Measurements from ENCODE around the gene HOGA1.
A peak's percentile ranks its signal among the peaks of the same experiment; 100 is the strongest.

The HOGA1 gene

DNA sequence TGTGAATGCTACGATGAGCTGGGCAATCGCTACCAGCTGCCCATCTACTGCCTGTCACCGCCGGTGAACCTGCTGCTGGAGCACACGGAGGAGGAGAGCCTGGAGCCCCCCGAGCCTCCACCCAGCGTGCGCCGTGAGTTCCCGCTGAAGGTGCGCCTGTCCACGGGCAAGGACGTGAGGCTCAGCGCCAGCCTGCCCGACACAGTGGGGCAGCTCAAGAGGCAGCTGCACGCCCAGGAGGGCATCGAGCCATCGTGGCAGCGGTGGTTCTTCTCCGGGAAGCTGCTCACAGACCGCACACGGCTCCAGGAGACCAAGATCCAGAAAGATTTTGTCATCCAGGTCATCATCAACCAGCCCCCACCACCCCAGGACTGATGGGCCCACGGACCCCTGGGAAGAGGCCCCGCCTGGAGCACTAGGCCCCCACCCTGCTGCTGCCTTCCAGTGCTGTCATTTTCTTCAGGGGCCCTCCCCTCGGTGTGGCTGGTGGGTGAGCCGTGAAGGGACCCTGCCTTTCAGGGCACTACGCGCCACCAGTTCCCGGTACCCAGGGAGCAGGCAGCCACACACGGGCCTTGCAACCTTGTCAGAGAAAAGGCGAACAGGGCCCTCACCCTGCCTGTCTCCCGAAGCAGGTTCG lies 13.9 kb upstream of the HOGA1 start:
- Histone ChIP-seq H3K4me2 (no peak overlapping the region), H3K36me3 (ENCODE audit: insufficient read depth) (no peaks in the 10 kb centered on the region), H3K9ac (no peak overlapping the region), H3K4me3 (IDR thresholded peaks at IDR 0.05; ENCODE audit: insufficient read depth, low read depth, low read length) (no peak overlapping the region), H3K27ac (no peak overlapping the region), H3K4me1 (ENCODE audit: low read depth, poor library complexity, severe bottlenecking) (no peaks in the 10 kb centered on the region), H3K79me2 (ENCODE audit: insufficient read depth, low read depth) (no peaks in the 10 kb centered on the region), H3K27me3 (ENCODE audit: insufficient read depth, low read depth) (no peaks in the 10 kb centered on the region), H2AFZ (ENCODE audit: low read depth) (no peak overlapping the region), H4K20me1 (ENCODE audit: insufficient read depth) (no peaks in the 10 kb centered on the region)
- TF ChIP-seq, protein P1, sequence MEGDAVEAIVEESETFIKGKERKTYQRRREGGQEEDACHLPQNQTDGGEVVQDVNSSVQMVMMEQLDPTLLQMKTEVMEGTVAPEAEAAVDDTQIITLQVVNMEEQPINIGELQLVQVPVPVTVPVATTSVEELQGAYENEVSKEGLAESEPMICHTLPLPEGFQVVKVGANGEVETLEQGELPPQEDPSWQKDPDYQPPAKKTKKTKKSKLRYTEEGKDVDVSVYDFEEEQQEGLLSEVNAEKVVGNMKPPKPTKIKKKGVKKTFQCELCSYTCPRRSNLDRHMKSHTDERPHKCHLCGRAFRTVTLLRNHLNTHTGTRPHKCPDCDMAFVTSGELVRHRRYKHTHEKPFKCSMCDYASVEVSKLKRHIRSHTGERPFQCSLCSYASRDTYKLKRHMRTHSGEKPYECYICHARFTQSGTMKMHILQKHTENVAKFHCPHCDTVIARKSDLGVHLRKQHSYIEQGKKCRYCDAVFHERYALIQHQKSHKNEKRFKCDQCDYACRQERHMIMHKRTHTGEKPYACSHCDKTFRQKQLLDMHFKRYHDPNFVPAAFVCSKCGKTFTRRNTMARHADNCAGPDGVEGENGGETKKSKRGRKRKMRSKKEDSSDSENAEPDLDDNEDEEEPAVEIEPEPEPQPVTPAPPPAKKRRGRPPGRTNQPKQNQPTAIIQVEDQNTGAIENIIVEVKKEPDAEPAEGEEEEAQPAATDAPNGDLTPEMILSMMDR (conservative IDR thresholded peaks at IDR 0.05; ENCODE audit: low read depth, low read length) = no peak

- Histone ChIP-seq H4K20me1 (ENCODE audit: insufficient read depth) (no peaks in the 10 kb centered on the region), H3K9ac (no peak overlapping the region), H3K4me2 (no peak overlapping the region), H2AFZ (ENCODE audit: low read depth) (no peak overlapping the region), H3K79me2 (ENCODE audit: insufficient read depth, low read depth) (no peaks in the 10 kb centered on the region), H3K4me1 (ENCODE audit: low read depth, poor library complexity, severe bottlenecking) (no peaks in the 10 kb centered on the region), H3K27ac (no peak overlapping the region), H3K36me3 (ENCODE audit: insufficient read depth) (no peaks in the 10 kb centered on the region), H3K27me3 (ENCODE audit: insufficient read depth, low read depth) (no peaks in the 10 kb centered on the region), H3K4me3 (IDR thresholded peaks at IDR 0.05; ENCODE audit: insufficient read depth, low read depth, low read length) (no peak overlapping the region)
- TF ChIP-seq, protein P1 (conservative IDR thresholded peaks at IDR 0.05; ENCODE audit: low read depth, low read length) = no peak
These were observed 13.3 kb upstream of the HOGA1 start for GRCh38 chr10:97570789-97571471.

DNA sequence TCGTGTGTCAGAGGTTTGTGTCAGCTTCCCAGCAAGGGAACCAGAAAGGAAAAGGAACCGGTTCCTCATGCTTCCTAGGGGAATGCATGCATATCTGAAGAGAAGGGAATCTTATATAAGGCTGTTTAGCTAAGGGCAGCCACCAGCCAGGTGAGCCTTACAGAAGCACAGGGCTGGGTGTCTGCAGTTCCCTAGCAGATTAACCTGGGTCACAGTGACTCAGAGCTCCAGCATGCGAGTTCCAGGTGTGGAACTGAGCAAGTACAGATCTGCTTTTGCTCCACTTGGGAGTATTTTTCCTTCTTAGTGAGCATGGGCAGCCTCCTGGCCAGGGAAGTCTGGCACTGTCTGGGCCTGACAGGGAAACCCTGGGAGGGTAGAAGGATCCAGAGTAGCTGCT lies 12.6 kb upstream of the HOGA1 start:
- Histone ChIP-seq H3K27me3 (ENCODE audit: insufficient read depth, low read depth) (no peaks in the 10 kb centered on the region), H4K20me1 (ENCODE audit: insufficient read depth) (no peaks in the 10 kb centered on the region), H2AFZ (ENCODE audit: low read depth) (peak overlapping the region; percentile 25; the same call in 1 of the 2 replicates), H3K9ac (no peak overlapping the region), H3K27ac (no peak overlapping the region), H3K4me3 (IDR thresholded peaks at IDR 0.05; ENCODE audit: insufficient read depth, low read depth, low read length) (no peak overlapping the region), H3K4me1 (ENCODE audit: low read depth, poor library complexity, severe bottlenecking) (no peaks in the 10 kb centered on the region), H3K4me2 (no peak overlapping the region), H3K79me2 (ENCODE audit: insufficient read depth, low read depth) (no peaks in the 10 kb centered on the region), H3K36me3 (ENCODE audit: insufficient read depth) (no peaks in the 10 kb centered on the region)
- TF ChIP-seq, protein P1 (conservative IDR thresholded peaks at IDR 0.05; ENCODE audit: low read depth, low read length) = no peak

GRCh38 chr10:97572214-97572989 lies 11.8 kb upstream of the HOGA1 start, which contains the start of gene ANKRD2:
Gene ANKRD2 (plus strand): TSS chr10:97572779. CDS start chr10:97572789, 10 bp downstream.
- H2AFZ ChIP-seq (ENCODE audit: low read depth) = peak within 1 kb of the TSS; percentile 25; the same call in 1 of the 2 replicates
- H3K4me2 ChIP-seq = no peak within 1 kb of the TSS
- H3K79me2 ChIP-seq (ENCODE audit: insufficient read depth, low read depth) = no peaks in the 10 kb centered on the region
- H3K27me3 ChIP-seq (ENCODE audit: insufficient read depth, low read depth) = no peaks in the 10 kb centered on the region
- no peaks in the 10 kb centered on the region for H3K4me1 ChIP-seq (ENCODE audit: low read depth, poor library complexity, severe bottlenecking)
- no peak within 1 kb of the TSS for H3K9ac ChIP-seq
- TF ChIP-seq, protein P1 (conservative IDR thresholded peaks at IDR 0.05; ENCODE audit: low read depth, low read length) = peak; percentile 75
- no peaks in the 10 kb centered on the region for H4K20me1 ChIP-seq (ENCODE audit: insufficient read depth)
- no peak within 1 kb of the TSS for H3K4me3 ChIP-seq (IDR thresholded peaks at IDR 0.05; ENCODE audit: insufficient read depth, low read depth, low read length)
- no peaks in the 10 kb centered on the region for H3K36me3 ChIP-seq (ENCODE audit: insufficient read depth)
- no peak within 1 kb of the TSS for H3K27ac ChIP-seq
